Measurements from ENCODE around the gene CDKAL1.
"Not testable (repeated sequence)": the region's sequence is repeated elsewhere in the genome, so short reads cannot be mapped to it uniquely, and the experiment has no call there.

DNA sequence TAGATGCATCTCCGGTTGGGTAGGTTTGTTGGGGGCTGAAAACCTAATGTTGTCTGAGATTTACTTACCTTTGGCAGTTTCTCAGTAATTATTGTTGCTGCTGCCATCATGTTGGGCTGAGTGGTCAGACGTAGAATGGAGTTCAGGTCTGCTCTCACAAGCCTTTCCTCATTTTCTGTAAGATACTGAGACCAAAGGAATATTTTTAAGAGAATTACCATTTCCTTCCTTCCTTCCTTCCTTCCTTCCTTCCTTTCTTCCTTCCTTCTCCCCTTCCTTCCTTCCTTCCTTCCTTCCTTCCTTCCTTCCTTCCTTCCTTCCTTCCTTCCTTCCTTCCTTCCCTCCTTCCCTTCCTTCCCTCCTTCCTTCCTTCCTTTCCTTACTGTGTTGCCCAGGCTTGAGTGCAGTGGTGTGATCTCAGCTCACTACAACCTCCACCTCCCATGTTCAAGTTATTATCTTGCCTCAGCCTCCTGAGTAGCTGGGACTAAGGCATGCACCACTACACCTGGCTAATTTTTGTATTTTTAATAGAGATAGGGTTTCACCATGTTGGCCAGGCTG, 222.4 kb downstream of the CDKAL1 start:
- TF ChIP-seq, protein P1, sequence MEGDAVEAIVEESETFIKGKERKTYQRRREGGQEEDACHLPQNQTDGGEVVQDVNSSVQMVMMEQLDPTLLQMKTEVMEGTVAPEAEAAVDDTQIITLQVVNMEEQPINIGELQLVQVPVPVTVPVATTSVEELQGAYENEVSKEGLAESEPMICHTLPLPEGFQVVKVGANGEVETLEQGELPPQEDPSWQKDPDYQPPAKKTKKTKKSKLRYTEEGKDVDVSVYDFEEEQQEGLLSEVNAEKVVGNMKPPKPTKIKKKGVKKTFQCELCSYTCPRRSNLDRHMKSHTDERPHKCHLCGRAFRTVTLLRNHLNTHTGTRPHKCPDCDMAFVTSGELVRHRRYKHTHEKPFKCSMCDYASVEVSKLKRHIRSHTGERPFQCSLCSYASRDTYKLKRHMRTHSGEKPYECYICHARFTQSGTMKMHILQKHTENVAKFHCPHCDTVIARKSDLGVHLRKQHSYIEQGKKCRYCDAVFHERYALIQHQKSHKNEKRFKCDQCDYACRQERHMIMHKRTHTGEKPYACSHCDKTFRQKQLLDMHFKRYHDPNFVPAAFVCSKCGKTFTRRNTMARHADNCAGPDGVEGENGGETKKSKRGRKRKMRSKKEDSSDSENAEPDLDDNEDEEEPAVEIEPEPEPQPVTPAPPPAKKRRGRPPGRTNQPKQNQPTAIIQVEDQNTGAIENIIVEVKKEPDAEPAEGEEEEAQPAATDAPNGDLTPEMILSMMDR (conservative IDR thresholded peaks at IDR 0.05; ENCODE audit: low read length): not testable (repeated sequence)
- not testable (repeated sequence) for TF ChIP-seq EZH2phosphoT487 (IDR thresholded peaks at IDR 0.05; ENCODE audit: borderline replicate concordance)
